Measurements from ENCODE around the gene AADAT. TPM values are rescaled to one million over a fixed set of nuclear protein-coding genes. Genes with fewer than 3 reads are reported as not detected.

Gene AADAT
- total RNA-seq, 4 donors from 2014 or later, result 2.9 to 7.2 (median 5.5) TPM

DNA sequence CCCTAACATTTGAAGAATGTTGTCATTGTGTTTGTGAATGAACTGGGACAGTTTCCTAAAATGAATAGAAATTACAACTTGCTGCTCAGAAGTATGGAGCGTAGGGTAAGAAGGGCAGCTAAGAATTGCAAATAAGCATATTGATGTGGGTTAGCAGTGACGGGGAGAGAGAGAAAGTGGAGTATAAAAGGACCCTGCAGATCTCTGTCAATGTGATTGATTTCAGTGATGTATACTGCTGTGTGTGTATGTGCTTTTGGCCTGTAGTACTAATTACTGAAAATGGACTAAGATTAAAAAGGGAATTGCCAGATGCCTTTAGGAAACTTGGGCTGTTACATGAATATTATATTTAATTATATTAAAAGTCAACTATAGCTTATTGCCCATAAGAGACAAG lies 55.8 kb downstream of the AADAT start:
- no peaks in the 10 kb centered on the region for H3K36me3 ChIP-seq
- WGBS, result 83% methylated on average over 2 of the region's 2 CpGs
- no peak for DNase-seq (ENCODE audit: extremely low spot score)
- no peak overlapping the region for H3K4me3 ChIP-seq
- H3K9me3 ChIP-seq, result no peaks in the 10 kb centered on the region
- intact Hi-C loops (cut with DNase I), result no loop called here
- peaks cover 0 to 3% (median 0%) of the 10 kb centered on the region in 4 donors for H3K27me3 ChIP-seq
- TF ChIP-seq POLR2AphosphoS5 (IDR thresholded peaks at IDR 0.05), result no peak
- TF ChIP-seq POLR2A (IDR thresholded peaks at IDR 0.05; ENCODE audit: low read depth), result no peak
- TF ChIP-seq EP300 (IDR thresholded peaks at IDR 0.05), result no peak
- TF ChIP-seq, protein P1, sequence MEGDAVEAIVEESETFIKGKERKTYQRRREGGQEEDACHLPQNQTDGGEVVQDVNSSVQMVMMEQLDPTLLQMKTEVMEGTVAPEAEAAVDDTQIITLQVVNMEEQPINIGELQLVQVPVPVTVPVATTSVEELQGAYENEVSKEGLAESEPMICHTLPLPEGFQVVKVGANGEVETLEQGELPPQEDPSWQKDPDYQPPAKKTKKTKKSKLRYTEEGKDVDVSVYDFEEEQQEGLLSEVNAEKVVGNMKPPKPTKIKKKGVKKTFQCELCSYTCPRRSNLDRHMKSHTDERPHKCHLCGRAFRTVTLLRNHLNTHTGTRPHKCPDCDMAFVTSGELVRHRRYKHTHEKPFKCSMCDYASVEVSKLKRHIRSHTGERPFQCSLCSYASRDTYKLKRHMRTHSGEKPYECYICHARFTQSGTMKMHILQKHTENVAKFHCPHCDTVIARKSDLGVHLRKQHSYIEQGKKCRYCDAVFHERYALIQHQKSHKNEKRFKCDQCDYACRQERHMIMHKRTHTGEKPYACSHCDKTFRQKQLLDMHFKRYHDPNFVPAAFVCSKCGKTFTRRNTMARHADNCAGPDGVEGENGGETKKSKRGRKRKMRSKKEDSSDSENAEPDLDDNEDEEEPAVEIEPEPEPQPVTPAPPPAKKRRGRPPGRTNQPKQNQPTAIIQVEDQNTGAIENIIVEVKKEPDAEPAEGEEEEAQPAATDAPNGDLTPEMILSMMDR (IDR thresholded peaks at IDR 0.05), result no peak
- H3K4me1 ChIP-seq, result no peaks in the 10 kb centered on the region
- no peak overlapping the region for H3K27ac ChIP-seq (replicated peaks in 1 of 4)

DNA sequence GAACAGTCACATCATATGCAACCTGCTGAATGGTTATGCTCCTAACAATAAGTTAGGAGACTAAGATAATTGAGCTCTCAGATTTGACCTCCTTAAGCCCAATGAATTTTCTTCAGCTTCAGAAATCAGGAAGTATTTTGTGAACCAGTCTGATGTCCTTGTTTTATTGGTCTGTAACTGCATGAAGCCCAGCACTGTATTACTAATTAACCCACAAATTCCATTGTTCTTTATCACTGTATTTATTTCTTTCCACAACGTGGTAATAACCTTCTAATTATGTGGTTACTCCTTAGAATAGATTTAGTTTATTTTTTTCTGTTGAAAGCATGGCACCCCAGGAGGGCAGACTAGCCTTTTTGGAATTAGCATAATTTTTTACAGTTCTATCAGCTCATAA lies 59.6 kb downstream of the AADAT start:
- intact Hi-C loops (cut with DNase I), result no loop called here
- WGBS, result 48% methylated on average over 1 of the region's 1 CpG

DNA sequence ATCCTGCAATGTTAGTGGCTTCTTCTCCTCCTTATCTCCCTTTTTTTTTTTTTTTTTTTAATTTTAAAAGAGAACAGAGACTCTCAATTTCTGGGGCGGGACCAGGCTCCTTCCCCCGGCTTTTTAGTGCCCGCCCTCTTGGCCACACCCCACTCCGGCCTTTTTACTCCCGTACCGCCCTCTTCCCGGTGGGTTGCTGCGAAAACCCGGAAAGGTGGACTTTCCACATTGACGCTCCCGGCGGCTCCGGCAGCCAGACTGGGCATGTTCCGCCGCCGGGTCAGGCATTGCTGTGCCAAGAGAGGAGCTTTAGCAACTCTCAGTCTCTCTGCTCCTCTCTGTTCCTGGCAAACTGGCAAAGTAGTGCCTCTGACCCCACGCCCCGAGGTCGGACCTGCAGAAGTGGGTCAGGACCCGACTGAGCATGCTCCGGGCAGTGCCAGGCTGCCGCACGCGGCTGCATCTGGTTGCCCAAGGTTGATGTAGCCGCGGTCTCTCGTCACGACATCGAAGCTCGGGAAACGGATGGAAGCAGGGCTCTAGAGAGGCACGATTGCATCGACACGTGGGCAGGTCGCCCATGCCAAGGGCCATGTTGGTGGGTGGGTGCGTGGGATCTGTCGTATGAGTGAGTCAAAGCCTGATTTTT lies 62.5 kb downstream of the AADAT start:
- Histone ChIP-seq H3K9me3 (no peaks in the 10 kb centered on the region), H3K27ac (replicated peaks in 1 of 4) (peak overlapping the region; percentile 92 to 95 (median 93)), H3K27me3 (peaks cover 0 to 2% (median 0%) of the 10 kb centered on the region in 4 donors), H3K4me3 (peak overlapping the region; percentile 74 to 97 (median 92)), H3K4me1 (peaks cover 4 to 14% (median 13%) of the 10 kb centered on the region in 4 donors), H3K36me3 (no peaks in the 10 kb centered on the region)
- 3% methylated on average over 29 of the region's 37 CpGs for WGBS
- peak; percentile 47 for TF ChIP-seq POLR2A (IDR thresholded peaks at IDR 0.05; ENCODE audit: low read depth)
- TF ChIP-seq, protein P1 (IDR thresholded peaks at IDR 0.05), result peak in 1 of 3 experiments; percentile 20
- TF ChIP-seq EP300 (IDR thresholded peaks at IDR 0.05), result no peak
- TF ChIP-seq POLR2AphosphoS5 (IDR thresholded peaks at IDR 0.05), result peak; percentile 53 to 78
- DNase-seq (ENCODE audit: extremely low spot score), result peak; percentile 97
- intact Hi-C loops (cut with DNase I), result loop anchor here (2.0 to 5.0 kb wide), 2 partner anchors 270 to 407 kb away; partner anchors contain the start of genes CLCN3 and HPF1

More for the DNA sequence above, 59.6 kb downstream of the AADAT start:
- Histone ChIP-seq H3K4me3 (no peak overlapping the region), H3K36me3 (no peaks in the 10 kb centered on the region), H3K9me3 (no peaks in the 10 kb centered on the region), H3K4me1 (peaks cover 4 to 14% (median 12%) of the 10 kb centered on the region in 4 donors), H3K27me3 (peaks cover 0 to 3% (median 0%) of the 10 kb centered on the region in 4 donors), H3K27ac (replicated peaks in 1 of 4) (no peak overlapping the region)
- no peak for DNase-seq (ENCODE audit: extremely low spot score)
- no peak for TF ChIP-seq EP300 (IDR thresholded peaks at IDR 0.05)
- TF ChIP-seq, protein P1 (IDR thresholded peaks at IDR 0.05), result no peak
- TF ChIP-seq POLR2AphosphoS5 (IDR thresholded peaks at IDR 0.05), result no peak
- TF ChIP-seq POLR2A (IDR thresholded peaks at IDR 0.05; ENCODE audit: low read depth), result no peak

DNA sequence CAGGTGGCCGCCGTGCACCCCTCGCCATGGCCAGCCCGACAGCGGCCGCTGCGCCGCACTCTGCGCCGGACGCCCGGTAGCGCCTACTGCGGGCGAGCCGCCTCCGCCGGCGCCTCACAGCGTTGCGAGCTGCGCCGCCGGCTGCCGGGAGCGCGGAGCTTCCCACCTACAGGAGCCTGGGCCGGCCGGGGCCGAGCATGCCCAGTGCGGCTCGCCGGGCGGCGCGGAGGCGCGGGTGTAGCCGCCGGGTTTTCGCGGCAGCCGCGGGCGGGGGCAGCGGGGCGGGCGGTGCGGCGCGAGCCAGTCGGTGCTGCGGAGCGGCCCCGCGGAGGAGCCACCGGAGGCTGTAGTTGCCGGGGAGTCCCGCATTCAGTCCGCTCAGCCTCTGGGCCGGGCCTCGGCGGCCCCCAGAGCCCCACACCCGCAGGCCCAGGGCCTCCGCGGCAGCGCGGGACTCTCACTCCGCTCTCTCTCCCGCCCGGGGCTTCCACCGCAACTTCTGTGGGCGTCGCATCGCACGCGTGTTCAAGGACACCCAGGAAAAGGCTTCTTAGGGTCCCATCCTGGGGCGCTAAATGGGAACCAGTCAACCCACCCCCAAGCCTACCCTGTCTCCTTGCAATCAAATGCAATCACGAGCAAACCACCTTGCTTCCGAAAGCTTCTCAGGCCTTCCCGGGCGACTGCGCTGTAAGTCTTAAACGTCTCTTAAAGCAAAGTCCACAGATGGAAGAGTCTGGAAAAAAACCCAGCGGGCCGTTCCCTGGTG lies 63.3 kb downstream of the AADAT start, which contains the start of gene MFAP3L:
MFAP3L (minus strand) TSS at position 143 of the 769 bp plus-strand sequence. CDS start 20,518 bp downstream, outside the sequence.
- Histone ChIP-seq H3K4me3 (peak within 1 kb of the TSS; percentile 74 to 97 (median 92)), H3K9me3 (no peaks in the 10 kb centered on the region), H3K27me3 (no peaks in the 10 kb centered on the region), H3K36me3 (no peaks in the 10 kb centered on the region), H3K27ac (replicated peaks in 1 of 4) (peak within 1 kb of the TSS; percentile 92 to 95 (median 93)), H3K4me1 (peaks cover 4 to 14% (median 13%) of the 10 kb centered on the region in 4 donors)
- under 1% methylated on average over 14 of the region's 86 CpGs for WGBS
- intact Hi-C loops (cut with DNase I), result loop anchor here (2.0 to 5.0 kb wide), 2 partner anchors 269 to 406 kb away; partner anchors contain the start of genes CLCN3 and HPF1
- TF ChIP-seq POLR2A (IDR thresholded peaks at IDR 0.05; ENCODE audit: low read depth), result peak; percentile 51
- TF ChIP-seq EP300 (IDR thresholded peaks at IDR 0.05), result no peak
- TF ChIP-seq POLR2AphosphoS5 (IDR thresholded peaks at IDR 0.05), result peak; percentile 53 to 73
- TF ChIP-seq, protein P1 (IDR thresholded peaks at IDR 0.05), result peak; percentile 11 to 16 (median 15)
- no peak for DNase-seq (ENCODE audit: extremely low spot score)
